ENCODE results near the gene SDR39U1.

Gene SDR39U1

DNA sequence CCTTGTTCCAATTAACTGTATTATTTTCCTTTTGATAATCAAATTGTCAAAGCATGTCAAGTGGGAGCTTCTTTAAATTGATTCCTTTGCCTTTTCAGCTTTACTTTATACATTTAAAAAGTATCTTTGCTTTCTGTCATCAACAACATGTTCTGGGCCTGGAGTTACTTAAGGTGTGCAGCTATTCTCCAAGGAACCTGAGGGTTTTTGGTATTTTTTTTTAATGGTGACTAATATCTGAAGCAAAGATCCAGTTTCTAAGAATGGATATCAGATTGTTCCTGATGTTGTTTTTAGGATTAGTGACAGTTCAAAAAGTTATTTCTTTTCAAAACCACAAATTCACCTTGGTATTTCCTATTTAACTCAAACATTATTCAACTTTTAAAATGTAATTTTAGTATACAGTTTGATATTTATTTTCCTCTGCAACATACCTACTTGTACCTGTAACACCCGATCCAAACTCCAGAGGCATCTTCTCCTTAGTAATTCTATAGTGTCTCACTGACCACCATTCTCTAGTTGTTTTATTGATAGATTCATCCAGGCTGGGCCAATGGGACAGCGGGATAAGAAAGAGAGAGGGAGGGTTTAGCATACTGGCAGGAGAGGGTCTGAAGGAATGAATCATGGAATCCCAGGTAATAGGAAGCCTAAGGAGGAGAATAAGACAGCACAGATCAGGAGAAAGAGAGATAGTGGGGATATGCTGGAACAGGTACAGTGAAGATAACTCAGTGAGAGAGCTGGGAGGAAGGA is 16.2 kb downstream of the SDR39U1 start:
- CTCF ChIA-PET, result interaction anchor here (1.0 to 33.5 kb wide), 8 partner anchors 2 to 121 kb away, joined by 3 to 1633 read pairs (median 195); partner anchors contain the start of genes ADCY4, CBLN3, CIDEB and DHRS1
- H3K4me3 ChIP-seq (ENCODE audit: low read depth, low read length), result no peak overlapping the region
- DNase-seq (ENCODE audit: low read depth, low spot score), result no peak
- TF ChIP-seq, protein P1, sequence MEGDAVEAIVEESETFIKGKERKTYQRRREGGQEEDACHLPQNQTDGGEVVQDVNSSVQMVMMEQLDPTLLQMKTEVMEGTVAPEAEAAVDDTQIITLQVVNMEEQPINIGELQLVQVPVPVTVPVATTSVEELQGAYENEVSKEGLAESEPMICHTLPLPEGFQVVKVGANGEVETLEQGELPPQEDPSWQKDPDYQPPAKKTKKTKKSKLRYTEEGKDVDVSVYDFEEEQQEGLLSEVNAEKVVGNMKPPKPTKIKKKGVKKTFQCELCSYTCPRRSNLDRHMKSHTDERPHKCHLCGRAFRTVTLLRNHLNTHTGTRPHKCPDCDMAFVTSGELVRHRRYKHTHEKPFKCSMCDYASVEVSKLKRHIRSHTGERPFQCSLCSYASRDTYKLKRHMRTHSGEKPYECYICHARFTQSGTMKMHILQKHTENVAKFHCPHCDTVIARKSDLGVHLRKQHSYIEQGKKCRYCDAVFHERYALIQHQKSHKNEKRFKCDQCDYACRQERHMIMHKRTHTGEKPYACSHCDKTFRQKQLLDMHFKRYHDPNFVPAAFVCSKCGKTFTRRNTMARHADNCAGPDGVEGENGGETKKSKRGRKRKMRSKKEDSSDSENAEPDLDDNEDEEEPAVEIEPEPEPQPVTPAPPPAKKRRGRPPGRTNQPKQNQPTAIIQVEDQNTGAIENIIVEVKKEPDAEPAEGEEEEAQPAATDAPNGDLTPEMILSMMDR (IDR thresholded peaks at IDR 0.05; ENCODE audit: insufficient read depth, low read length, missing control alignments), result no peak
- POLR2A ChIA-PET, result no interaction called here

DNA sequence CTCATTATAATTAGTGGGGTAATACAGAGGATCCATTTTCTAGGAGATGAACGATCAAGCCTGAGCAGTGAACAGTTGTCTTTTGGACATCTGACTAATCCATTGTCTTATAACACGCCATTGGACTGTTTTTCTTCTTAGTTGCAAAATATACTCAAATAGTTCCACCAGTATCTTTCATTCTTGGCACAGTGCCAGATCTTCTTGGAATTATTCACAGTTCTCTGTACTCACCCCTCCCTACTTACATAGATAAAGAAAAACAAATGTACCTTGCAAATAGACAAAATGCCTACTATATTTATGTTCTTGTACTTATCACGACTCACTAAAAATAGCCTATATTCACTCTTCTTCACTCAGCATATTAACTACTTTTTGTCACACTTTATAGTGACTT is 16.9 kb downstream of the SDR39U1 start:
- DNase-seq (ENCODE audit: low read depth, low spot score), result no peak
- TF ChIP-seq, protein P1 (IDR thresholded peaks at IDR 0.05; ENCODE audit: insufficient read depth, low read length, missing control alignments), result no peak
- H3K4me3 ChIP-seq (ENCODE audit: low read depth, low read length), result no peak overlapping the region
- POLR2A ChIA-PET, result no interaction called here
- CTCF ChIA-PET, result interaction anchor here (1.2 to 33.5 kb wide), 7 partner anchors 1 to 120 kb away, joined by 3 to 1633 read pairs (median 380); partner anchors contain the start of genes ADCY4, CBLN3, CIDEB and DHRS1

DNA sequence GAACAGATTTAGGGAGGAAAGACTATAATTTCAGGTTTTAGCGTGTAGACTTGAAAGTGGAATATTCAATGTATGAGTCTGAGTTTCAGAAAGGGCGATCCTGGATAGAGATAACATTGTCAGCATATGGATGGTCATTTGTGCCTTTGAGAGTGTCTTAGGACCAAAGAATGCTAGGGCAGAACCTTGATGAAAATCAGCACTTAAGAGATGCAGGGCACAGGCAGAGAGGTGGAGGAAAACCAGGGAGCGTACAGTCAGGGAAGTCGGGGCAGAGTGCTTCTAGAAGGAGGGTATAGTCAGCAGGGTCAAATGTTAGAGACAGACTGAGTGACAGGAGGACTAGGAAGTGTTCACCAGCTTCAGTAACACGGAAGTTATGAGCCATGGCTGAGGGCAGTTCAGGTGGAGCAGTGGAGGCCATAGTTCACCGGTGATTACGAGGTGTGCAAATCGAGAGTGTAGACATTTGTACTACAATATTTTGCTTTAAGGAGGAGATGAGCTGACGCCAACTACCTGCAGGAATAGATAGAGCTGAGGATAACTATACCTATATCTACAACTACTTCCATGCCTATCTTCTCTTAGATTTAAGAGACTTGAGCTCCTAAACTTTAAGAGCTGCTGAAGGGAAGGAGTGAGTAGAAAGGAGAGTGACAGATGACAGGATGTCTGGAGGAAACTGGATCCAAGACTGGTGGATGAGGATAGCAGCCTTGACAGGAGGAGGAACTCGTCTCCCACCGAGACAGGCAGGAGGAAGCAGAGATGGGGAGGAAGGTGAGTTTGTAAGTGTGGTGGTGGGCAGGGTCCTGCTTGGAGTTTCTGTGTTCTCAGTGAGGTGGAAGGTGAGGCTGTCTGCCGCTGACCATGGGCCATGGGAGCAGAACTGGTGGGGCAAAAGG is 19.6 kb downstream of the SDR39U1 start:
- ChIA-PET POLR2A (interaction anchor here (0.7 kb wide), 1 partner anchor 19 kb away, joined by 3 read pairs; no protein-coding TSS in a partner anchor), CTCF (interaction anchor here (1.8 to 33.5 kb wide), 6 partner anchors 2 to 117 kb away, joined by 5 to 1633 read pairs (median 468); partner anchors contain the start of genes ADCY4, CBLN3, CIDEB and DHRS1)
- DNase-seq (ENCODE audit: low read depth, low spot score), result no peak
- TF ChIP-seq, protein P1 (IDR thresholded peaks at IDR 0.05; ENCODE audit: insufficient read depth, low read length, missing control alignments), result no peak
- H3K4me3 ChIP-seq (ENCODE audit: low read depth, low read length), result no peak overlapping the region

DNA sequence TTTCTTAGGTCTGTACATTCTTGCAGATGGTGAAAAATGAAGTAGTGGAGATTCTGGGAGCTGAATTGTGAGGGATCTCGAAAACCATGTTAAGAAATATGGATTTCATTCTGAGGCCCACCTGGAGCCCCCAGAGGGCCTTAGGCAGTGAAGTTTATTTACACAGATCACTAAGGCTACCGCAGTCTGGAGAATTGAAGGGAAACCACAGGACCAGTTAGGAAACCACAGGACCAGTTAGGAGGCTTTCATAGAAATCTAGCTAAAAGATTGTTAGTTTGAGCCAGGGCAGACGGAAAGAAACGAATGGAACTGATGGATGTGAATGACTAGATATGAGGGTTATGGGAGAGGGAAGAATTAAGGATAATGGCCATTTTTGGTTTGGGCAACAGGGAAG is 20.3 kb downstream of the SDR39U1 start:
- CTCF ChIA-PET, result interaction anchor here (1.8 to 33.5 kb wide), 6 partner anchors 2 to 117 kb away, joined by 5 to 1633 read pairs (median 468); partner anchors contain the start of genes ADCY4, CBLN3, CIDEB and DHRS1
- POLR2A ChIA-PET, result no interaction called here

DNA sequence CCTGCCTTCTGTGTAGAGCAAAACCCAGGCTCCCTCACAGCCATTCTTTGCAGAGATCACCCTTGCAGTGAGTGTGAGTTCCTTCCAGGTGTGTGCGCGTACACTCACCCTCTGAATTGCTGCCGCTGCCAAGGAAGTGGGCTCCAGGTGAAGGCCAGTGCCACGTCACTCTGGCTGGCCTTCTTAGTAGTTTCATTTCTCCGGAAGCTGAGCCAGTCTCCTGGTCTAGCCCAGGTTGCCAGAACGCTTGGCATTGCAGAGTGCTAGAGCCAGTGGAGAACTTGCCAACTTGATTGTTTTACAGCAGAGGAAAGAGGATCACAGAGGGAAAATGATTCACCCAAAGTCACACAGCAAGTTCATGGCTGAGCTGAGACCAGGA is 24.1 kb downstream of the SDR39U1 start:
- DNase-seq (ENCODE audit: low read depth, low spot score), result no peak
- H3K4me3 ChIP-seq (ENCODE audit: low read depth, low read length), result no peak overlapping the region
- CTCF ChIA-PET, result interaction anchor here (1.0 to 33.5 kb wide), 6 partner anchors 6 to 111 kb away, joined by 4 to 1633 read pairs (median 282); partner anchors contain the start of genes ADCY4, CBLN3, CIDEB and KHNYN
- POLR2A ChIA-PET, result interaction anchor here (1.2 to 1.3 kb wide), 2 partner anchors 10 to 11 kb away, joined by 4 to 5 read pairs; partner anchors contain the start of genes CBLN3 and KHNYN
- TF ChIP-seq, protein P1 (IDR thresholded peaks at IDR 0.05; ENCODE audit: insufficient read depth, low read length, missing control alignments), result no peak

More for the DNA sequence above, 20.3 kb downstream of the SDR39U1 start:
- no peak for DNase-seq (ENCODE audit: low read depth, low spot score)
- TF ChIP-seq, protein P1 (IDR thresholded peaks at IDR 0.05; ENCODE audit: insufficient read depth, low read length, missing control alignments), result no peak
- H3K4me3 ChIP-seq (ENCODE audit: low read depth, low read length), result no peak overlapping the region

Measured in AG04449 (cell line).